HG02970 (cell line): ENCODE data around the gene CHST6.
"Not testable (repeated sequence)": the region's sequence is repeated elsewhere in the genome, so short reads cannot be mapped to it uniquely, and the experiment has no call there.

Experiments
- ATAC-seq: cut with Tn5 transposase; IDR thresholded peaks from one replicate; pipeline ENCODE4 v1.9.1; 2021; ENCODE audit warnings: mild to moderate bottlenecking, moderate library complexity, moderate number of reproducible peaks; ENCODE audit not compliant: unreplicated experiment, low FRiP score

CHST6 gene

DNA sequence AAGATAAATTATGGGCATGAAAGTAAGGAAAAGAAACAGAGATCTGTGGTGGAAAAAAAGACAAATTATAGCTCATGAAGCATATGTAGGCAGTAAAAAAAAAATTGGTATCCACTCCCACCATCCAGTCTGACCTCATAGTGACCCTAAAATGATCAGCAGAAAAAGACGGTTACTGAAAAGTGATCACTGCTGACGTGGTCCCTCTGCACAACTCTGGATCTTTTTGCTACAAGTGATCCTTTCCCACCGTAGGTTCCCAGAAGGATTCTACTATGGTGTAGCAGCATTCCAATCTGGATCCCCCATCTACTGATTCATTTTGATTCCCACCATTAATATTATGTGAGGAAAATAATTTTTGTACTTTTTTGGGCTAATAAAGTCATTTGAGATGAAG is 10.9 kb upstream of the CHST6 start:
- no peak for ATAC-seq

GRCh38 chr16:75503801-75504200 is 8.6 kb upstream of the CHST6 start:
- ATAC-seq, result no peak

DNA sequence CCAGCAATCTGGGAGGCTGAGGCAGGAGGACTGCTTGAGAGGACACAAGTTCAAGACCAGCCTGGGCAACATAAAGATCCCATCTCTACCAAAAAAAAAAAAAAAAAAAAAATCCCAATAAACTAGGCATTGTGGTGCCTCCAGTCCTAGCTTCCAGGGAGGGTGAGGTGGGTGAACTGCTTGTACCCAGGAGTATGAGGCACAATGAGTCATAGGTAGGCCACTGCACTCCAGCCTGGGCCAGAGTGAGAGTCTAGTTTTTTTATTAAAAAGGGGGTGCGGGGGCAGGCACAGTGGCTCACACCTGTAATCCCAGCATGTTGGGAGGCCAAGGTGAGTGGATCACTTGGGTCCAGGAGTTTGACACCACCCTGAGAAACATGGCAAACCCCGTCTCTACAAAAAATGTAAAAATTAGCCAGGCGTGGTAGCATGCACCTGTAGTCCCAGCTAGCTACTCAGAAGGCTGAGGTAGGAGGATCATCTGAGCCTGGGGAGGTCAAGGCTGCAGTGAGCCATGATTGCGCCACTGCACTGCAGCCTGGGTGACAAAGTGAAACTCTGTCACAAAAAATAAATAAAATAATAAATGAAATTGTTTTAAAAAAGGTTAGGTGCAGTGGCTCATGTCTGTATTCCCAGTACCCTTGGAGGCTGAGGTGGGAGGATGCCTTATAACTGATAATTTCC is 7.8 kb upstream of the CHST6 start:
- ATAC-seq, result no peak

GRCh38 chr16:75501820-75502219 is 6.6 kb upstream of the CHST6 start:
- ATAC-seq, result not testable (repeated sequence)

GRCh38 chr16:75501359-75501758 is 6.1 kb upstream of the CHST6 start:
- ATAC-seq, result no peak

GRCh38 chr16:75498605-75499322 is 3.5 kb upstream of the CHST6 start:
- ATAC-seq, result not testable (repeated sequence)

DNA sequence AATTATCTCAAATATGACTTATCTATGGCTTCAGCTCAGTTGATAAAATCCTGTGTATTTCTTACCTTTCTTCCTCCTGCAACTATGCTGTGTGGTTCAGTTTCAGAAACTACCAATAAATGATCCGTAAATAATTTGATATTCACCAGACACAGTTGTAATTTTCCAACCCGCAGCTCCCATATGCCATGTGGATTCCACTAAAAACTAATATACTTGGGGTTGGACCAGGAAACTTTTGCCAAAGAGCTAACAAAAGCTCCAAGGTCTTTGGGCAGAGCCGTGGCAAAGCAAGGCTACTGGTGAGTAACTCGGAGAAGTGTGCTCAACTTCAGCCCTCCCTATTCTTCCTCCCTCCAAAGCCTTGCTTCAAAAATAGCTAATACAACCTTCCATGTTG is 2.3 kb upstream of the CHST6 start:
- ATAC-seq, result no peak

DNA sequence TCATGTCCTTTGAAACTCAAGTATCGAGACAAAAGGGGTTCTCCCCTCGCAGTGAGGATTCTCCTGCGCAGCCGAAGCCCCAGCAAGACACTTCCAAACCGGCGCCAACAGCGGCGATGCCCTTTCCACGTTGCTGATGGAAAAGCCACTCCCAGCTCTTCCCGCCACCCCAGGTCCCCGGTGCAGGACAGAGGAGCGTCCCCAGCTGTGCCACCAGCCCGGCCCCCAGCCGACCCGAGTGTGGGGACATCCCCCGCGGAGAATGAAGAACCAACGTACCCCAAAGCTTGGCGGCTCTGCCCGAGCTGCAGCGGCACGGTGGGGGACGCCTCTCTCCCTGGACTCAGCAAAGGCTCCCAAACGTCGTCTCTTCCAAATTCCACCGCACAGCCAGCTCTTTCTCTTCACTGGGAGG is 573 bp downstream of the CHST6 start:
- ATAC-seq, result no peak

DNA sequence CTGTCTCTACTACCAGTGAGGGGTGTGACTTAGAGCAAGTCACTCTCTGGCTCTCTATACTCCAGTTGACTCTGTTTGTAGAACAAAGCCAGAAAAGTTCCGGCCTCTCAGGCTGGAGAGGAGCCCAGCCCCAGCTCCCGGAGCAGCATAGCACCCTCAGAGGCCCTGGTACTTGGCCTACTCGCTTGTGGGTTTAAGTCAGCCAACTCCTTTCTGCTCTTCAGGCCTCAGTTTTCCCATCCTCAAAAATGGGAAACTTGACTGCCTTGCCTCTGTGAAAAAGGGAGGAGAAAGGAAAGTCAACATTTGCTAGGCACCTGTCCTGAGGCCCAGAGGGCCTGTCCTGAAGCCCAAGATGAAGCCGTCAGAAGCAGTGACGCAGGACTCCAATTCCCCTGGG is 1.1 kb downstream of the CHST6 start:
- no peak for ATAC-seq

DNA sequence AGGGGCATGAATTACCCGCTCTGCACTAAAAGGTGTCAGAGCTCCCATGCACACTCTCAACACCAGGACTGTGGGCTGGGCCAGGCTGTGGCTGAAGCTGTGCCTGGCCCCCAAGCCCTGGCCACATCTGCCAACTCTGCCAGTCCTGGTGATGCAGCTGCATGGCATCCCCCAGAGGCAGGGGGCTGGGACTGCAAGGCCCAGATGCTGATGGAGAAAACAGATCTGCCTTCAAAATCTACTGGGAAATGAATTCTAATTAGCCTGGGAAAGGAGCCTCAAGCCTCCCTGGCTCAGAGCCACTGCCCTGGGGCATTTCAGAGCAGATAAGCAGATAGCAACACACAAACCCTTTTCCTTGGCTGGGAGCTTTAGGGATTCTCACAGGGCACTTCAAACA is 3.4 kb downstream of the CHST6 start:
- ATAC-seq, result no peak

DNA sequence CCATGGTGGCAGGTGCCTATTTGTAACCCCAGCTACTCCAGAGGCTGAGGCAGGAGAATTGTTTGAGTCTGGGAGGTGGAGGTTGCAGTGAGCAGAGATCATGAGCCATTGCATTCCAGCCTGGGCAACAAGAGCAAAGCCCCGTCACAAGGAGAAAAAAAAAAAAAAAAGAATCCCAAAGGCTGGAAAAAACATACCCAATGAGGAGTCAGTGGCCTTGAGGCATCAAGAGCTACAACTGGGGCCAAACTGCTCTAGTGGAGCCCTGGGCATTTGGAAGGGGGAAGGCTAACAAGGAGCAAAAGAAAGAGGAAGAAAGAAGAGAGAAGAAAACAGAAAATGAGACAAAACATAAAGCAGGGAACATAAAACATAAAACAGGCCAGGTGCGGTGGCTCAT is 6.9 kb downstream of the CHST6 start:
- ATAC-seq, result no peak

DNA sequence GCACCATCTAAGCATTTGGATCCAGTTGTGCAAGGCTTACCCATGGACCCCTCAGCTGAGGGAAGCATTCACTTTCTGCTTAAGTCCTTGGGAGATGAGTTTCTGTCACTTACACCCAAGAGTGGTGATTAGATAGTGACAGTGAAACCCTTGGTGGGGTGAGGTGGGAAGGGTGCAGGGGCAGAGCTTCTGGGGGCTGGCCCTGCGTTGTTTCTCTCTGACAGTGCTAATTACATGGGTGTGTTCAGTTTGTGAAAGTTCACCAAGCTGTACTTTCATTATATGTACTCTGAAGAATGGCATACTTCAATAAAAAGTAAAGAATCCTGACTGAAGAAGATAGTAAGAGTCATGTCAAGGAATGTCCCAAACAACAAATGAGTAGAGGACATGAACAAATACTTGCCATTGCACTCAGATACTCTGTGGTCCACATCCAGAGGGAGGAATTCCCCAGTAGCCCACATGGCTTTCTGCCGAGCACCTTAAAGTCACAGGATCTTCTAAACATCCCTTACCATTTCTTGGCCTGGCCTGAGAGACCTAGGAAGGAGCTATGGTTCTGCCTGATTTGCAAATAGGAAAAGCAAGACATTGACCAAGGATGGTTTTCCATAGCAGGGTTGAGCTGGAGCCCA is 8.4 kb downstream of the CHST6 start:
- no peak for ATAC-seq

DNA sequence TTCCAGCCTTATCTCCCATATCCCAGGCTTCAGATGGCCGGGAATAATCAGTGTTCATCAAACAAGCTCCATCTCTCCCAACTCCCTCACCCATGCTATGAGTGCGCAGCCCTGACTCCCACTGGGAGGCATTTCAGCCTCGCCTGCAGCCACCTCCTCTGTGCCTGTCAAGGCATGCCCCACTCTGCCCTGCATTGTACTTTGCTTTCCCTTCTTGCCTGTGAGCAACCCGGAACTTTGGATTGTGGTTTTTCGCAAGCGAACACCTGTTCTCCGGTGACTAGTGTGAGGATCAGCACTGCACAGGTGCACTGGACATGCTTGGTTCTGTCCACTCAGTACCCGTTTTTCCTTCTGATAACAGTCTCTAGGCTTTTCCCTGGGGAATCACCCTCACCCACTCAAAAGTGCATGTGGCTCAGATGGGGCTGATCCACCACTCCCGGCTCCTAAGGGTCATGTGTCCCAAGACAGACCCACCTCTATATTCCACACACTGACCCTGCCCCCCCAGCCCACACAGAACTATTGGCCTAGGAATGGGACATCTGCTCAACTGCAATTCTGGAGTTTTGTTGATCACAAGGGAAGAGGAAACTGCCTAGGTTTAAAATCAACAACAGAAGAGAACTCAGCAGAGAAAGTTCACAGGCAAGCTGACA is 9.1 kb downstream of the CHST6 start:
- no peak for ATAC-seq

- peak; percentile 48 for ATAC-seq
Measured at GRCh38 chr16:75485230-75486013, 9.8 kb downstream of the CHST6 start.

DNA sequence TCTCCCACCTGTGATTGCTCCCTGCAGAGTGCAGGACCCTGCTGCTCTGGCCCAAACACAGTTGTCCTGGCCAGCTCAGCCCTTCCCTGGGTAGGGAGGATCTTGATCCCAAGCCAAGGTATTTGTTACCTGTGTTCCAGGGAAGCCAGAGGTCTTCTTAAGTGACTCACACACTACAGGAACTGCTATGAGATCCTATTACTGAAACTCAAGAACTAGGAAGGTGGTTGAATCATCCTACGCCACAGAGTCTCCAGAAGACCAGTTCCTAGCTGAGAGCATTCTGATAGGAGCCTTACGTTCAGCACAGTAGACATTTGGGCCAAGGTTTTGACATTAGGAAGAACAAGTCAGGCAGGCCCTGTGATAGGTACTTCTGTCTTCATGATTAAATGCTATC is 12.0 kb downstream of the CHST6 start:
- no peak for ATAC-seq

GRCh38 chr16:75482434-75483205 is 12.6 kb downstream of the CHST6 start:
- no peak for ATAC-seq

- no peak for ATAC-seq
Measured at GRCh38 chr16:75481475-75481874, 13.8 kb downstream of the CHST6 start.

GRCh38 chr16:75479421-75479990 is 15.7 kb downstream of the CHST6 start:
- ATAC-seq, result no peak
